NCI-H1436 (cell line): ENCODE data around the gene UNC5C.

ENCODE experiments used
- DNase-seq: peaks from one replicate; lab custom pipeline; 2025; lab: John Stamatoyannopoulos, UW

The UNC5C gene

GRCh38 chr4:95120456-95120855 lies 428.3 kb downstream of the UNC5C start:
- DNase-seq, result no peak

GRCh38 chr4:95118497-95118896 lies 430.3 kb downstream of the UNC5C start:
- no peak for DNase-seq

DNA sequence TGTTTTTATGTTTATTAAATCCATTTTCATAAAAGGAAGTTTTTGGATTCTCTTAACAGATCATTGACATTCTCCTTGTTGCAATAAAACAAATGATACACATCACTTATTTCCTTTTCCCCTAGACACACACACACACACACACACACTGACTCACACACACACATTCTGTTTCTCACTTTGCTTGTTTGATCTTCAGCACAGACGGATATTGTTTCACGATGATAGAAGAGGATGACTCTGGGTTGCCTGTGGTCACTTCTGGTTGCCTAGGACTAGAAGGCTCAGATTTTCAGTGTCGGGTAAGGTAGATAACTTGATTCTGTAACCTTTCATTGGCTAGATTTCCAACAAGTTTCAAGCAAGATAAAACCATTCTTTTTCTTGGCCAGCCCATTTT lies 434.3 kb downstream of the UNC5C start:
- DNase-seq, result no peak
